Heart right ventricle (tissue), 16 donors: ENCODE data around the gene KIF24. TPM values are rescaled to one million over a fixed set of nuclear protein-coding genes. Genes with fewer than 3 reads are reported as not detected.
"Not testable (repeated sequence)": the region's sequence is repeated elsewhere in the genome, so short reads cannot be mapped to it uniquely, and the experiment has no call there.

Experiments used
- ATAC-seq, 8 donors: fragments of 200-7000 bp; cut with Tn5 transposase; one replicate each; pipeline ENCODE4 v1.9.1; 2020; ENCODE audit warnings: mild to moderate bottlenecking in 8 of 8, moderate library complexity in 8 of 8, moderate number of reproducible peaks in 1 of 8
- DNase-seq, 2 donors: peaks; one replicate each; pipeline ENCODE4 v3.0.0-alpha.2; 2020
- H3K27ac ChIP-seq, 10 donors: fragments of 200-600 bp; sonication (generic) in 2 of 10; one replicate each; pipeline versions ENCODE4 v1.5.0 to v1.8.0; 2020 to 2022; ENCODE audit warnings: mild to moderate bottlenecking in 3 of 10
- H3K27me3 ChIP-seq, 7 donors: fragments of 200-600 bp; one replicate each; pipeline ENCODE4 v1.8.0; 2021 to 2022; ENCODE audit warnings: mild to moderate bottlenecking in 2 of 7
- H3K36me3 ChIP-seq, 9 donors: fragments of 200-600 bp; sonication (generic) in 1 of 9; one replicate each; pipeline versions ENCODE4 v1.5.0 to v1.8.0; 2020 to 2022; ENCODE audit warnings: mild to moderate bottlenecking in 2 of 9
- H3K4me1 ChIP-seq, 9 donors: fragments of 200-600 bp; sonication (generic) in 1 of 9; one replicate each; pipeline versions ENCODE4 v1.5.0 to v1.8.0; 2020 to 2022; ENCODE audit warnings: mild to moderate bottlenecking in 4 of 9
- H3K4me3 ChIP-seq, 10 donors: fragments of 200-600 bp; sonication (generic) in 2 of 10; one replicate each; pipeline versions ENCODE4 v1.5.0 to v1.8.0; 2020 to 2022; ENCODE audit warnings: mild to moderate bottlenecking in 7 of 10, moderate library complexity in 2 of 10
- H3K9me3 ChIP-seq, 11 donors: fragments of 200-600 bp in 10 of 11; sonication (generic) in 2 of 11; one replicate each; pipeline versions ENCODE4 v1.5.0 to v1.8.0; 2013 to 2022; ENCODE audit warnings: mild to moderate bottlenecking in 2 of 11, control low read depth in 1 of 11, moderate library complexity in 1 of 11
- CTCF ChIP-seq, 9 donors: fragments of 200-600 bp; sonication (generic) in 2 of 9; IDR thresholded peaks; one replicate each; pipeline versions ENCODE4 v1.5.0 to v1.8.0; 2021 to 2022; ENCODE audit warnings: antibody characterized with exemption in 9 of 9, mild to moderate bottlenecking in 5 of 9, moderate library complexity in 1 of 9
- WGBS, 2 donors: extraction: QIAGEN DNeasy Blood & Tissue Kit; methylation state at CpG; one replicate each; pipeline ENCODE4 v1.1.7; 2013; ENCODE audit warnings: inconsistent platforms in 1 of 2; 5-methylcytosine and 5-hydroxymethylcytosine counted together
- intact Hi-C, 10 donors: fragments of 100-400 bp; cut with DNase I; formaldehyde crosslinking; loops; one replicate each; pipeline versions ENCODE4 v1.11.1 to v1.14.2; 2022
- polyA plus RNA-seq, 2 donors: library from polyadenylated mRNA; stranded (reverse); fragments of 200-250 nt; gene quantifications; one replicate each; pipeline ENCODE4 v1.2.3, GENCODE V29; 2013
- total RNA-seq, 10 donors: library from RNA; stranded (reverse); fragmentation: NEBNext Ultra II Directional in 3 of 10; extraction: Animal tissue kit (Norgen Biotek cat#: 25700) in 3 of 10; gene quantifications; one replicate each; pipeline versions ENCODE4 v1.2.1 to v1.2.4, GENCODE V29; 2021 to 2023
- donor health status: Arrhythmogenic right ventricular cardiomyopathy.
- donor health status: ischemic (EF 13 %, LVEDD 7.1; RV severe dilation, severe dysfunction).
- donor health status: healthy with polysubstance abuse.
- donor health status: DM: no; HTN: yes; CAD: no.
- donor health status: DM: no; HTN: no; CAD: no.
- donor health status: ischemic (EF 25% LVEDD 6.9; RV normal size, moderate dysfunction).
- donor health status: ischemic (EF 25% LVEDD 5.7; RV mildly dilated, moderate dysfunction).
- donor health status: healthy.
- donor health status: DM: yes; HTN: yes; CAD: no.
- donor health status: Ischemic cardiomyopathy.
- donor health status: ischemic (EF 35%, LVEDD 5.7; RV mildly dilated, moderate dysfunction).
- donor health status: nonischemic (EF 11% LVEDD 7.7; RV severe dilation, severe dysfunction).
- donor health status: DM: yes; HTN: yes; CAD: no.
- donor health status: PGD.
- donor health status: ischemic (EF 29% LVEDD 5.4; RV normal size, mild dysfunction).
- donor health status: nonischemic (EF 23%, LVEDD 6.1; RV moderate dilation, normal function).

The KIF24 gene
- total and polyA plus RNA-seq, 12 donors: 0.25 to 1.2 (median 0.43) TPM

GRCh38 chr9:34343090-34343489, 14.0 kb upstream of the KIF24 start:
- peaks cover 0 to 54% (median 19%) of the 10 kb centered on the region in 9 donors for H3K4me1 ChIP-seq
- intact Hi-C loops: loop anchor here in 1 of 10 donors (10.0 kb wide), 1 partner anchor 262 kb away; no protein-coding TSS in a partner anchor

GRCh38 chr9:34341659-34342295, 12.7 kb upstream of the KIF24 start:
- intact Hi-C loops: loop anchor here in 1 of 10 donors (10.0 kb wide), 1 partner anchor 263 kb away; no protein-coding TSS in a partner anchor
- peak in 6 of 8 donors; percentile 22 to 49 (median 34) for ATAC-seq
- Histone ChIP-seq H3K36me3 (peaks cover 0 to 68% (median 17%) of the 10 kb centered on the region in 9 donors), H3K4me3 (no peak overlapping the region), H3K27me3 (no peaks in the 10 kb centered on the region), H3K4me1 (peaks cover 0 to 55% (median 19%) of the 10 kb centered on the region in 9 donors), H3K27ac (peak overlapping the region in 5 of 10 donors; percentile 56 to 66 (median 63)), H3K9me3 (no peaks in the 10 kb centered on the region)
- peak in 1 of 2 donors; percentile 37 for DNase-seq
- TF ChIP-seq CTCF (IDR thresholded peaks at IDR 0.05): no peak
- 81 to 85% methylated on average over 7 of the region's 7 CpGs for WGBS, 2 donors

More at GRCh38 chr9:34343090-34343489, 14.0 kb upstream of the KIF24 start:
- H3K27me3 ChIP-seq: no peaks in the 10 kb centered on the region
- H3K4me3 ChIP-seq: no peak overlapping the region
- H3K36me3 ChIP-seq: peaks cover 0 to 60% (median 17%) of the 10 kb centered on the region in 9 donors
- peak overlapping the region in 9 of 10 donors; percentile 10 to 66 (median 62) for H3K27ac ChIP-seq
- H3K9me3 ChIP-seq: no peaks in the 10 kb centered on the region
- peak; percentile 76 to 88 (median 83) for ATAC-seq
- 69 to 81% methylated on average over 5 of the region's 5 CpGs for WGBS, 2 donors
- DNase-seq: peak; percentile 73 to 74
- no peak for TF ChIP-seq CTCF (IDR thresholded peaks at IDR 0.05)

GRCh38 chr9:34338665-34339385, 9.8 kb upstream of the KIF24 start:
- Histone ChIP-seq H3K4me1 (peaks cover 0 to 48% (median 12%) of the 10 kb centered on the region in 9 donors), H3K36me3 (peaks cover 0 to 73% (median 13%) of the 10 kb centered on the region in 9 donors), H3K27ac (peak overlapping the region in 1 of 10 donors; percentile 24), H3K4me3 (no peak overlapping the region), H3K9me3 (no peaks in the 10 kb centered on the region), H3K27me3 (no peaks in the 10 kb centered on the region)
- peak in 4 of 8 donors; percentile 28 to 58 (median 48) for ATAC-seq
- no peak for TF ChIP-seq CTCF (IDR thresholded peaks at IDR 0.05)
- 74 to 78% methylated on average over 2 of the region's 2 CpGs for WGBS, 2 donors
- DNase-seq: peak; percentile 15 to 29
- intact Hi-C loops: loop anchor here in 5 of 10 donors (10.0 kb wide), 3 partner anchors 166 to 266 kb away; no protein-coding TSS in a partner anchor

GRCh38 chr9:34338079-34338478, 9.0 kb upstream of the KIF24 start:
- peak overlapping the region in 1 of 10 donors; percentile 24 for H3K27ac ChIP-seq
- H3K4me1 ChIP-seq: peaks cover 0 to 49% (median 14%) of the 10 kb centered on the region in 9 donors
- intact Hi-C loops: loop anchor here in 5 of 10 donors (10.0 kb wide), 3 partner anchors 167 to 267 kb away; no protein-coding TSS in a partner anchor
- H3K27me3 ChIP-seq, H3K9me3 ChIP-seq, ATAC-seq, H3K4me3 ChIP-seq, DNase-seq: not testable (repeated sequence)
- peaks cover 0 to 66% (median 13%) of the 10 kb centered on the region in 9 donors for H3K36me3 ChIP-seq
